Activated T-cell treated with anti-CD3 and anti-CD28 coated beads, Interleukin-2, amount 50 U/mL, for 72 hours (primary cell): Measurements from ENCODE around the gene ADAM10. TPM values are rescaled to one million over a fixed set of nuclear protein-coding genes. Genes with fewer than 3 reads are reported as not detected.

Experiments used
- ATAC-seq, 2 donors: fragments of 150-1000 bp; cut with Tn5 transposase; replicated peaks in 1 of 2; 2 replicates each; pipeline ENCODE4 v1.10.0; 2021; ENCODE audit warnings: moderate library complexity in 2 of 2, mild to moderate bottlenecking in 1 of 2
- DNase-seq, 2 donors: peaks; one replicate each; pipeline ENCODE4 v3.0.0; 2021 to 2022; ENCODE audit warnings: mixed read lengths in 1 of 2
- H3K27ac Mint-ChIP-seq: one replicate; pipeline ENCODE4 v1.8.0; 2022; ENCODE audit warnings: mild to moderate bottlenecking, moderate library complexity, mixed read lengths
- H3K27me3 Mint-ChIP-seq: one replicate; pipeline ENCODE4 v1.8.0; 2022; ENCODE audit warnings: low read depth, mixed read lengths
- H3K36me3 Mint-ChIP-seq, 2 donors: one replicate each; pipeline ENCODE4 v1.8.0; 2022; ENCODE audit warnings: mixed read lengths in 2 of 2, mild to moderate bottlenecking in 1 of 2; ENCODE audit not compliant: insufficient read depth in 2 of 2
- H3K4me1 Mint-ChIP-seq: one replicate; pipeline ENCODE4 v1.8.0; 2022; ENCODE audit warnings: low read depth, mixed read lengths
- H3K4me3 Mint-ChIP-seq, 2 donors: one replicate each; pipeline ENCODE4 v1.8.0; 2022; ENCODE audit warnings: mild to moderate bottlenecking in 2 of 2, mixed read lengths in 2 of 2, moderate library complexity in 2 of 2
- H3K9me3 Mint-ChIP-seq, 2 donors: one replicate each; pipeline ENCODE4 v1.8.0; 2022; ENCODE audit warnings: mixed read lengths in 2 of 2
- total RNA-seq, 2 donors: library from RNA; stranded (reverse); gene quantifications; one replicate each; pipeline ENCODE4 v1.2.3, GENCODE V29; 2022

Gene ADAM10
- total RNA-seq, 2 donors from 2014 or later: 96.5 to 108 TPM

- peak overlapping the region; percentile 41 for H3K27ac Mint-ChIP-seq
- no peak for ATAC-seq
Measured at GRCh38 chr15:58544756-58545155, 204.8 kb downstream of the ADAM10 start.

GRCh38 chr15:58543664-58544335 lies 205.7 kb downstream of the ADAM10 start:
- Mint-ChIP-seq H3K9me3 (no peaks in the 10 kb centered on the region), H3K36me3 (no peaks in the 10 kb centered on the region), H3K27me3 (no peaks in the 10 kb centered on the region), H3K4me3 (no peak overlapping the region), H3K27ac (no peak overlapping the region), H3K4me1 (peaks cover 28% of the 10 kb centered on the region)
- ATAC-seq (no peak), DNase-seq (no peak)

More at GRCh38 chr15:58544756-58545155, 204.8 kb downstream of the ADAM10 start:
- Mint-ChIP-seq H3K9me3 (no peaks in the 10 kb centered on the region), H3K27me3 (no peaks in the 10 kb centered on the region), H3K4me1 (peaks cover 28% of the 10 kb centered on the region), H3K4me3 (no peak overlapping the region), H3K36me3 (no peaks in the 10 kb centered on the region)
- DNase-seq: no peak

GRCh38 chr15:58541410-58542087 lies 208.0 kb downstream of the ADAM10 start:
- DNase-seq: no peak

GRCh38 chr15:58539548-58539947 lies 210.0 kb downstream of the ADAM10 start:
- no peak for ATAC-seq
- H3K36me3 Mint-ChIP-seq: no peaks in the 10 kb centered on the region
- peaks cover 2% of the 10 kb centered on the region for H3K4me1 Mint-ChIP-seq
- H3K9me3 Mint-ChIP-seq: no peaks in the 10 kb centered on the region
- no peak for DNase-seq
- no peaks in the 10 kb centered on the region for H3K27me3 Mint-ChIP-seq
- H3K27ac Mint-ChIP-seq: no peak overlapping the region
- no peak overlapping the region for H3K4me3 Mint-ChIP-seq

More at GRCh38 chr15:58541410-58542087, 208.0 kb downstream of the ADAM10 start:
- no peak overlapping the region for H3K27ac Mint-ChIP-seq
- no peak for ATAC-seq
- no peaks in the 10 kb centered on the region for H3K9me3 Mint-ChIP-seq
- H3K4me1 Mint-ChIP-seq: peaks cover 22% of the 10 kb centered on the region
- H3K36me3 Mint-ChIP-seq: no peaks in the 10 kb centered on the region
- no peak overlapping the region for H3K4me3 Mint-ChIP-seq
- H3K27me3 Mint-ChIP-seq: no peaks in the 10 kb centered on the region

- DNase-seq: no peak
- Mint-ChIP-seq H3K4me3 (no peak overlapping the region), H3K27me3 (no peaks in the 10 kb centered on the region), H3K36me3 (no peaks in the 10 kb centered on the region), H3K4me1 (no peaks in the 10 kb centered on the region), H3K9me3 (no peaks in the 10 kb centered on the region), H3K27ac (no peak overlapping the region)
- ATAC-seq: no peak
Measured at GRCh38 chr15:58538901-58539300, 210.6 kb downstream of the ADAM10 start.

Other genes with a start within 250 kb of the ADAM10 start
- 10 to 100 TPM; 10.6 to 12.3 TPM for gene MINDY2, start 21.6 kb upstream of the ADAM10 start, total RNA-seq
- gene SLTM, start 184.0 kb upstream of the ADAM10 start, total RNA-seq: 100 to 1,000 TPM; 114 to 115 TPM
- gene RNF111, start 238.0 kb upstream of the ADAM10 start, total RNA-seq: 10 to 100 TPM; 27.9 to 30.4 TPM